NT2/D1 (cell line): ENCODE data around the gene UGT1A1.

ENCODE experiments used
- DNase-seq: peaks from one replicate; pipeline ENCODE4 v3.0.0-alpha.2; 2011; ENCODE audit warnings: low read depth, low spot score
- H3K27me3 ChIP-seq: 2 replicates; pipeline ENCODE4 v1.6.0; 2011; ENCODE audit warnings: mild to moderate bottlenecking; ENCODE audit not compliant: insufficient read length, insufficient read depth
- H3K36me3 ChIP-seq: 2 replicates; pipeline ENCODE4 v1.6.1; 2011; ENCODE audit warnings: mild to moderate bottlenecking, low read length, mixed read lengths; ENCODE audit not compliant: insufficient read depth, insufficient read length
- H3K4me1 ChIP-seq: 2 replicates; pipeline ENCODE4 v1.5.1; 2011; ENCODE audit not compliant: insufficient read depth, insufficient read length
- H3K4me3 ChIP-seq: 2 replicates; pipeline ENCODE4 v1.5.1; 2011; ENCODE audit warnings: low read depth; ENCODE audit not compliant: insufficient read length
- H3K9ac ChIP-seq: 2 replicates; pipeline ENCODE4 v1.6.0; 2011; ENCODE audit warnings: low read depth; ENCODE audit not compliant: insufficient read length
- H3K9me3 ChIP-seq: 2 replicates; pipeline ENCODE4 v1.5.1; 2011; ENCODE audit warnings: mild to moderate bottlenecking, low read length; ENCODE audit not compliant: insufficient read depth
- SUZ12 ChIP-seq: IDR thresholded peaks from 2 replicates; pipeline ENCODE4 v1.6.1; 2011; ENCODE audit not compliant: insufficient read length, insufficient read depth; ENCODE audit errors: extremely low read depth
- YY1 ChIP-seq: IDR thresholded peaks from 2 replicates; pipeline ENCODE4 v1.6.1; 2011; ENCODE audit not compliant: insufficient read length, insufficient read depth
- ZNF274 ChIP-seq: IDR thresholded peaks from 2 replicates; pipeline ENCODE4 v1.6.1; 2011; ENCODE audit warnings: mild to moderate bottlenecking, low read depth, low read length

Gene UGT1A1

DNA sequence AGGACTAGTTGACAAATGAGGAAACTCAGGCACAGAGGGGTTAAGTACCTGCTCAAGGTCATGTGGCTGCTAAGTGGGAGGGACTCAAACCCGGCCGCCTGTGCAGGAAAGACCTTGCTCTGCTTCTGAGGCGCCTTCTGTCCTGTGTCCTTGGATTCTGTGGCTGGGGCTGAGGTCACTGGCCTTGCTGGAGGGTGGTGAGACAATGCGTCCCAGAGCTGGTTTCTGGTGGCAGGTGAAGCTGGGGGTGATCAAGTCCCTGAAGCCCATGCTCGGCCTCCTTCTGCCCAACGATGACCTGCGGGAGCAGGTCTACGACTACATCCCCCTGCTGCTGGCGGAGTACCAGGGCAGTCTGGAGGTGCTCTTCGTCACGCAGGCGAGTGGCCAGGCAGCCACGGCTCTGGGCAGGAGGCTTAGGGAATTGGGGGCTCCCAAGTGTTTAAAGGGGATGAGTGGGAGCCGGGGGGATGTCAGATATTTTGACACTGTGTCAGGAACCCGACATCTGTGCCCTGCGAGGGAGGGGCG, 34.1 kb downstream of the UGT1A1 start:
- Histone ChIP-seq H3K27me3 (peaks cover 6% of the 10 kb centered on the region), H3K4me1 (peaks cover 2% of the 10 kb centered on the region), H3K9ac (no peak overlapping the region), H3K9me3 (no peaks in the 10 kb centered on the region), H3K4me3 (no peak overlapping the region), H3K36me3 (no peaks in the 10 kb centered on the region)
- DNase-seq, result no peak
- no peak for TF ChIP-seq ZNF274
- no peak for TF ChIP-seq YY1
- TF ChIP-seq SUZ12, result no peak

DNA sequence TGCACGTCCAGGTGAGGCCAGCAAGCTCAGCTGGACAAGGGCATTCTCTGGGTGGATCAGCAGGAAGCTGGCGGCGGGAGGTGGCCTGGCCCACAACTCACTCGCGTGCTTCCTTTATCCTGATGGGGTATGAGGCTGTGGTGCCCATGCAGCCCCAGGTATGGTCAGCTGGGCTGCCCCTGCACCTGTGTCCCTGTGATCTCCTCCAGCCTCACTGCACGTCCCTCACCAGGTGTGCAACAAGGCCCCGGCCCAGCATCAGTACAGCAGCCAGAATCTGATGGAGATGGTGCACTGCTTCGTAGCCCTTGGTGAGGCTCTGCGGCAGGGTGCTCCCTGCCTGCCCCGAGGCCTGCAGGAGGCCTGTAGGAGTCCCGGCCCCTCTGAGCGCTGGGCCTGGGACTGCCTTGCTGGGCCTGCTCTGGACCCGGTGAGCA, 35.7 kb downstream of the UGT1A1 start:
- no peak overlapping the region for H3K9ac ChIP-seq
- no peaks in the 10 kb centered on the region for H3K36me3 ChIP-seq
- no peaks in the 10 kb centered on the region for H3K9me3 ChIP-seq
- peaks cover 6% of the 10 kb centered on the region for H3K27me3 ChIP-seq
- H3K4me1 ChIP-seq, result peaks cover 3% of the 10 kb centered on the region
- no peak for TF ChIP-seq ZNF274
- TF ChIP-seq YY1, result no peak
- TF ChIP-seq SUZ12, result no peak
- H3K4me3 ChIP-seq, result no peak overlapping the region
- DNase-seq, result no peak

DNA sequence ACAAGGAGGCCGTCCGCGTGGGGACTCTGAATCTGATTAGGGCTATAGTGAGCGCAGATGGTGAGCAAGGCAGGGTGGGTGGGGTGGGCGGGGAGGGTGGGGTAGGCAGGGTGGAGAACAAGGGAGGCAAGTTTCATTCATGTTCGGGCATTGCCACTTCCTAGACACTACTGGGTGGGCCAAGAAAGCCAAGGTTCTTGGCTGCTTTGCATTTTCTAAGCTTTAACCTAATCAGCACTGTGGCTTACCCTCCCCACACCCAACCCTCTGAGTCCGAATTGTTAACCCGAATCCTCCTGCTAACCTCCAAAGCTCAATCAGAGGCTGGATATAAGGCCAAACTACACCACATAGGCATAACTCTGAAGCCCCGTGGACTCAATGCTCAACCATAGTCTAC, 36.2 kb downstream of the UGT1A1 start:
- H3K9ac ChIP-seq, result no peak overlapping the region
- no peak for DNase-seq

DNA sequence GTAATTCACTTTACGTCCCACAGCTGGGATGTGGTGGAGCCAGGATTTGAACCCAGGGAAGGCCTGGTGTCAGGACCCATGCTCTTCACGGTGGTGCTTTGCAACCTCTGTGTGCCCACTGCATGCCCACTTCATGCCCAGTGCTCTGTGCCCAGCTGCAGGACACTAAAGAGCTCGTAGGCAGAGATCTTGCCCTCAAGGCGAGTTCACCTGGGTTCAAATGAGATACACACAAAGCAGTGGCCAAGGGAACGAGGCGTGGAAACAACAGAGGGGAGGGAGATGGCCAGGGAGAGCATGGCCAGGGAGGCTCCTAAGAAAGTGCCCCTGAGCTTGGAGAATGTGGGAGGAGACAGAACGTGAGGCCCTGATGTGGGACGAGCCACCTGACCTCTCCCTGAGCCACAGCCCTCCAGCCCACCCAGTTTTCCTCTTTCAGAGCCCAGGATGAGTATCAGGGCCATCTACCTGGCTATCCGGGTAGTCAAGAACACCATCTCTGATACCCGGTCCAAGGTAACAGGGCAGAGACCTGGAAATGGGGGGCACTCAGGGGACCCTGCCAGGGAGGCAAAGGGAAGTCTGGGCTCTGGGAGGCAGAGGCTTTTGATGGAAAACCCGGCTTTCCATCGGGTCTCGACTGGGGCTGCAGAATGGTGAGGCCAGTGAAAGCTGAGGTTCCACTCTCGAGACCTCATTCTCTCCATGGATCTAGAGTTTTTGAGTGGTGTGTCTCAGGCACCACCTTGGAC, 38.4 kb downstream of the UGT1A1 start:
- Histone ChIP-seq H3K9ac (no peak overlapping the region), H3K4me1 (peaks cover 3% of the 10 kb centered on the region), H3K36me3 (no peaks in the 10 kb centered on the region), H3K9me3 (no peaks in the 10 kb centered on the region), H3K4me3 (no peak overlapping the region), H3K27me3 (no peaks in the 10 kb centered on the region)
- no peak for TF ChIP-seq SUZ12
- no peak for TF ChIP-seq ZNF274
- no peak for TF ChIP-seq YY1
- DNase-seq, result no peak

More for the DNA sequence above, 36.2 kb downstream of the UGT1A1 start:
- Histone ChIP-seq H3K9me3 (no peaks in the 10 kb centered on the region), H3K4me1 (peaks cover 3% of the 10 kb centered on the region), H3K4me3 (no peak overlapping the region), H3K27me3 (peaks cover 3% of the 10 kb centered on the region), H3K36me3 (no peaks in the 10 kb centered on the region)
- TF ChIP-seq SUZ12, result no peak
- TF ChIP-seq YY1, result no peak
- no peak for TF ChIP-seq ZNF274

DNA sequence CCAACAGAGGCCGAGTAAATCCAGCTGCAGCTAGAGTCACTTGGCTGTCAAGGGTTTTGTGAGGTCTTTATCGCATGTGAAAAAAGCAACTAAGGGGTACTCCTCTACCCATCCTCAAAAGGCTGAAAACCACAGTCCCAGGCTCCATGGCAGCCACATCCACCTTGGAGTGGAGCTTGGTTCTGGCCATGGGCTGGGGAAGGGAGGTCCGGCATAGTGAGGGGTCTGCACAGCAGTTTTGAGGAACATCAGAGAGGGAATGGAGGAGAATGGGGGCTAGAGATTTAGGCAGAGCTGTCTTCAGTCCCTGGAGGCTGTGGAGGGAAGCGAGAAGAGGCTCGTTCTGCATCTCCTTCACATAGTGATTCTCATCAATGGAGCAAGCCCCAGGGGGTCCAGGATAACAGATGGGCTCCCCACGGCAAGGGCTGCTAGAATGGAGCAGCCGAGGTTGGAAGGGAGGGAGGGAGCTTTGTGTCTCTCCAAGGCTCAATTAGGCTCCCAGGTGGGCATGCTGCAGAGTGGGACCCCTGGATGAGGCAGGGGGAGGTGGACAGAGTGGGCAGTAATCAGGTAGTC, 39.1 kb downstream of the UGT1A1 start:
- no peaks in the 10 kb centered on the region for H3K36me3 ChIP-seq
- H3K9me3 ChIP-seq, result no peaks in the 10 kb centered on the region
- H3K27me3 ChIP-seq, result peaks cover 2% of the 10 kb centered on the region
- DNase-seq, result no peak
- H3K4me3 ChIP-seq, result no peak overlapping the region
- peaks cover 3% of the 10 kb centered on the region for H3K4me1 ChIP-seq
- TF ChIP-seq SUZ12, result no peak
- TF ChIP-seq YY1, result no peak
- TF ChIP-seq ZNF274, result no peak
- no peak overlapping the region for H3K9ac ChIP-seq

DNA sequence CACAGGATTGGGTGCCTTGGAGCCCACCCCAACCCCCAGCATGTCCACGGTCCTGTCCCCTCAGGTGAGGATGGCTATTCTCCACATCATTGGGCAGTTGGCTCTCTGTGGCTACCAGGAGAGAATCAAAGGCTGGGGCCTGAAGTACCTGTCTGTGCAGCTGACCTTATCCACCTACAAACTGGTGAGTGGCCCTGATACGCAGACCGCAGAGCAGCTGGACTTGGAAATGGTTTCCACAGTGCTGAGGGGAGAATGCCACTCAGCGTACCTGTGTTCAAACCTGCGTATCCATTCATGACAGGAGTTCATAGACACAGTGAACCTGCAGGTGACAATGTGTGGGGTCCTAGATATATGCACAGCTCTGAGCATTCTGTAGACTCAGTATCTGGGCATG, 39.6 kb downstream of the UGT1A1 start:
- no peak overlapping the region for H3K9ac ChIP-seq
- H3K9me3 ChIP-seq, result no peaks in the 10 kb centered on the region
- no peaks in the 10 kb centered on the region for H3K36me3 ChIP-seq
- H3K27me3 ChIP-seq, result peaks cover 4% of the 10 kb centered on the region
- TF ChIP-seq ZNF274, result no peak
- no peak for TF ChIP-seq SUZ12
- no peak overlapping the region for H3K4me3 ChIP-seq
- H3K4me1 ChIP-seq, result peaks cover 3% of the 10 kb centered on the region
- DNase-seq, result no peak

DNA sequence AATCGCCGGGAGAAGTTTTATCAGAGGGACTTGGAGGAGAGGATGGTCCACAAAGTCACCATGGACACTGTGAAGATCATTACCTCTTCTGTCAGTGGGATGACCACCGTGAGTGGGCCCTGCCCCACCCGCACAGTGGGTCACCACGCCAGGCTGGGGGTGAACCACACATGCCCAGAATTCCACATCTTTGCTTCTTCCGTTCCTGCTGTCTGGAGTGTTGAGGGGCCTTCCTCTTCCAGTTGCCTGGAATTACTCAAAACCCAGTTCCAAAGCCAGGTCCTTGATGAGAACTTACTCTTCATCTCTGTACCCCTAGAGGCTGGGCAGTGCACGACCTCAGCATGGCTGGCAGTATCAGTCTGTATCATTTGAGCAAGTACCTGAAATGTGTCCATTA, 40.1 kb downstream of the UGT1A1 start:
- no peaks in the 10 kb centered on the region for H3K36me3 ChIP-seq
- H3K4me3 ChIP-seq, result no peak overlapping the region
- peaks cover 4% of the 10 kb centered on the region for H3K27me3 ChIP-seq
- no peak overlapping the region for H3K9ac ChIP-seq
- no peaks in the 10 kb centered on the region for H3K9me3 ChIP-seq
- DNase-seq, result no peak
- H3K4me1 ChIP-seq, result peaks cover 3% of the 10 kb centered on the region
- TF ChIP-seq SUZ12 (no peak), ZNF274 (no peak), YY1 (no peak)
